HL-60 (cell line): ENCODE results near the gene PC.

ENCODE experiments used
- DNase-seq, 2 experiments: peaks; one replicate each; pipeline ENCODE4 v3.0.0-alpha.2; 2010 to 2020; ENCODE audit warnings: low read depth in 1 of 2, low spot score in 1 of 2
- H3K27ac ChIP-seq: fragments of 250-450 bp; sonication (Bioruptor Pico); replicated peaks from 2 replicates; pipeline ENCODE4 v1.5.1; 2020; ENCODE audit warnings: mild to moderate bottlenecking, moderate library complexity
- H3K27me3 ChIP-seq: fragments of 250-450 bp; sonication (Bioruptor Pico); 2 replicates; pipeline ENCODE4 v1.5.1; 2021; ENCODE audit warnings: mild to moderate bottlenecking, moderate library complexity; ENCODE audit not compliant: insufficient read depth, poor library complexity, severe bottlenecking
- H3K4me3 ChIP-seq: replicated peaks from 2 replicates; pipeline ENCODE4 v1.5.1; 2011; ENCODE audit warnings: mild to moderate bottlenecking, control low read depth, low read length; ENCODE audit not compliant: insufficient read depth
- CTCF ChIP-seq: IDR thresholded peaks from one replicate; pipeline ENCODE4 v1.5.1; 2011; ENCODE audit warnings: low read length, control low read depth, inconsistent platforms; ENCODE audit not compliant: insufficient read depth
- GABPA ChIP-seq: IDR thresholded peaks from 2 replicates; pipeline ENCODE4 v1.6.1; 2012; ENCODE audit warnings: low read depth
- POLR2AphosphoS5 ChIP-seq: IDR thresholded peaks from 2 replicates; pipeline ENCODE4 v1.6.1; 2012; ENCODE audit warnings: low read depth
- REST ChIP-seq: IDR thresholded peaks from 2 replicates; pipeline ENCODE4 v1.6.1; 2012; ENCODE audit warnings: low read depth; ENCODE audit not compliant: insufficient replicate concordance
- SPI1 ChIP-seq: IDR thresholded peaks from 2 replicates; pipeline ENCODE4 v1.6.1; 2012; ENCODE audit warnings: low read depth, mild to moderate bottlenecking, borderline replicate concordance

PC gene

GRCh38 chr11:66875378-66875777, 82.8 kb downstream of the PC start:
- no peak overlapping the region for H3K27ac ChIP-seq
- no peak for DNase-seq
- no peak for TF ChIP-seq CTCF
- no peak for TF ChIP-seq POLR2AphosphoS5
- TF ChIP-seq SPI1, result no peak
- TF ChIP-seq GABPA, result no peak
- no peak for TF ChIP-seq REST
- H3K27me3 ChIP-seq, result no peaks in the 10 kb centered on the region
- H3K4me3 ChIP-seq, result no peak overlapping the region

GRCh38 chr11:66874232-66874631, 84.0 kb downstream of the PC start:
- no peaks in the 10 kb centered on the region for H3K27me3 ChIP-seq
- no peak for DNase-seq
- no peak overlapping the region for H3K27ac ChIP-seq
- H3K4me3 ChIP-seq, result no peak overlapping the region
- no peak for TF ChIP-seq SPI1
- no peak for TF ChIP-seq CTCF
- TF ChIP-seq GABPA, result no peak
- TF ChIP-seq POLR2AphosphoS5, result no peak
- TF ChIP-seq REST, result no peak

GRCh38 chr11:66871521-66871901, 86.7 kb downstream of the PC start:
- H3K4me3 ChIP-seq, result no peak overlapping the region
- no peaks in the 10 kb centered on the region for H3K27me3 ChIP-seq
- DNase-seq, result no peak
- no peak for TF ChIP-seq SPI1
- TF ChIP-seq CTCF, result no peak
- TF ChIP-seq REST, result no peak
- no peak for TF ChIP-seq POLR2AphosphoS5
- no peak for TF ChIP-seq GABPA
- no peak overlapping the region for H3K27ac ChIP-seq
